Activated naive CD4-positive, alpha-beta T cell treated with anti-CD3 and anti-CD28 coated beads, Interleukin-2, amount 10 ng/mL, durations not matched to agents 7 days and 5 days (primary cell): ENCODE data around the gene CASKIN2.
A peak's percentile ranks its signal among the peaks of the same experiment; 100 is the strongest.

ENCODE experiments used
- CTCF ChIA-PET: fragments of 350-600 bp; sonication (Branson Sonifier 250); formaldehyde crosslinking; loops from one replicate; lab custom pipeline; 2021; ENCODE audit warnings: antibody characterized with exemption; lab: Charles Lee
- DNase-seq: peaks from one replicate; pipeline ENCODE4 v3.0.0-alpha.2; 2020
- H3K27ac Mint-ChIP-seq: one replicate; pipeline ENCODE4 v1.8.0; 2021; ENCODE audit warnings: mild to moderate bottlenecking, moderate library complexity, mixed read lengths
- H3K27me3 Mint-ChIP-seq: one replicate; pipeline ENCODE4 v1.8.0; 2021; ENCODE audit warnings: mild to moderate bottlenecking, mixed read lengths
- H3K36me3 Mint-ChIP-seq: one replicate; pipeline ENCODE4 v1.8.0; 2021; ENCODE audit warnings: mixed read lengths
- H3K4me1 Mint-ChIP-seq: one replicate; pipeline ENCODE4 v1.8.0; 2021; ENCODE audit warnings: mixed read lengths
- H3K4me3 Mint-ChIP-seq: one replicate; pipeline ENCODE4 v1.8.0; 2021; ENCODE audit warnings: mild to moderate bottlenecking, moderate library complexity, mixed read lengths
- H3K9me3 Mint-ChIP-seq: one replicate; pipeline ENCODE4 v1.8.0; 2021; ENCODE audit warnings: mixed read lengths

CASKIN2 gene, protein sequence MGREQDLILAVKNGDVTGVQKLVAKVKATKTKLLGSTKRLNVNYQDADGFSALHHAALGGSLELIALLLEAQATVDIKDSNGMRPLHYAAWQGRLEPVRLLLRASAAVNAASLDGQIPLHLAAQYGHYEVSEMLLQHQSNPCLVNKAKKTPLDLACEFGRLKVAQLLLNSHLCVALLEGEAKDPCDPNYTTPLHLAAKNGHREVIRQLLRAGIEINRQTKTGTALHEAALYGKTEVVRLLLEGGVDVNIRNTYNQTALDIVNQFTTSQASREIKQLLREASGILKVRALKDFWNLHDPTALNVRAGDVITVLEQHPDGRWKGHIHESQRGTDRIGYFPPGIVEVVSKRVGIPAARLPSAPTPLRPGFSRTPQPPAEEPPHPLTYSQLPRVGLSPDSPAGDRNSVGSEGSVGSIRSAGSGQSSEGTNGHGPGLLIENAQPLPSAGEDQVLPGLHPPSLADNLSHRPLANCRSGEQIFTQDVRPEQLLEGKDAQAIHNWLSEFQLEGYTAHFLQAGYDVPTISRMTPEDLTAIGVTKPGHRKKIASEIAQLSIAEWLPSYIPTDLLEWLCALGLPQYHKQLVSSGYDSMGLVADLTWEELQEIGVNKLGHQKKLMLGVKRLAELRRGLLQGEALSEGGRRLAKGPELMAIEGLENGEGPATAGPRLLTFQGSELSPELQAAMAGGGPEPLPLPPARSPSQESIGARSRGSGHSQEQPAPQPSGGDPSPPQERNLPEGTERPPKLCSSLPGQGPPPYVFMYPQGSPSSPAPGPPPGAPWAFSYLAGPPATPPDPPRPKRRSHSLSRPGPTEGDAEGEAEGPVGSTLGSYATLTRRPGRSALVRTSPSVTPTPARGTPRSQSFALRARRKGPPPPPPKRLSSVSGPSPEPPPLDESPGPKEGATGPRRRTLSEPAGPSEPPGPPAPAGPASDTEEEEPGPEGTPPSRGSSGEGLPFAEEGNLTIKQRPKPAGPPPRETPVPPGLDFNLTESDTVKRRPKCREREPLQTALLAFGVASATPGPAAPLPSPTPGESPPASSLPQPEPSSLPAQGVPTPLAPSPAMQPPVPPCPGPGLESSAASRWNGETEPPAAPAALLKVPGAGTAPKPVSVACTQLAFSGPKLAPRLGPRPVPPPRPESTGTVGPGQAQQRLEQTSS (N-terminal part only)

DNA sequence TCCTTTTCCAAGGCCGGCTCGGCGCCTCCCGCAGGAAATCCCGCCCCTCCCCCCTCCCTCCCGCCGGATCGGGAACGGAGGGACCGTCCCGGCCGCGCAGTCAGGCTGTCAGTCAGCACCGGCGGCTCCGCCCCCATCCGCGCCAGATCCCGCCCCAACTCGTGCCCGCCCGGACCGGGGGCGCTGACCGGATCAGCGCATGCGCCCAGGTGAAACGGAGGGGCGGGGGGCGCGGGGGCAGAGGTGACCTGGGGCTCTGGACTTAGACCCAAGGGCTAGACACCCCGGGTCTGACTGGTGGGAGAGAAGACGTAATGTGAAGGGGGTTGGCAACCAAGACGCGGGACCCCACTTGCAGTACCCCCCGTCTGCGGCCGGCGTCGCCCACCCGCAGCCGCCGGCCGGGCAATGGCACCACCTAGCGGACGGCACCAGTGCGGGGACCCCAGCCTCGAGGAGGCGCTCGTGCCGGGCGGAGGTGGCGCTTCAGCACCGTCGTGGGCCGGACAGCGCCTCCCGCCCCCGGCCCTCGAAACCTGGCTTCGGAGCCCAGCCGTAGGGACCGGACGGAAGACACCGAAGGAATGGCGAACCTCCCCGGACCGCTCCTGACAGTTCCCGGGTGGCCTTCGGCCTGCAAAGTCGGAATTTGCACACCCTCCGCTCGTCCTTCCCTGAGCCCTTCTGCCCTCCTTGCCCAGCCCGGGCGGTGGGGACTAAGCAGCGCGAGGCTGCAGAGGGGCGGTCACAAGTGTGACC is at the start of gene CASKIN2:
Gene CASKIN2 (minus strand): TSS at position 42 of the 759 bp plus-strand sequence. CDS start 1,733 bp downstream, outside the sequence.
- CTCF ChIA-PET = interaction anchor here (0.7 to 1.6 kb wide), 7 partner anchors 16 to 93 kb away, joined by 3 to 8 read pairs (median 4); partner anchors contain the start of gene TMEM94
- Mint-ChIP-seq H3K27ac (peak within 1 kb of the TSS; percentile 33), H3K4me3 (peak within 1 kb of the TSS; percentile 66), H3K27me3 (peaks cover 35% of the 10 kb centered on the region), H3K4me1 (peaks cover 28% of the 10 kb centered on the region), H3K36me3 (peaks cover 17% of the 10 kb centered on the region), H3K9me3 (no peaks in the 10 kb centered on the region)
- peak; percentile 87 for DNase-seq

DNA sequence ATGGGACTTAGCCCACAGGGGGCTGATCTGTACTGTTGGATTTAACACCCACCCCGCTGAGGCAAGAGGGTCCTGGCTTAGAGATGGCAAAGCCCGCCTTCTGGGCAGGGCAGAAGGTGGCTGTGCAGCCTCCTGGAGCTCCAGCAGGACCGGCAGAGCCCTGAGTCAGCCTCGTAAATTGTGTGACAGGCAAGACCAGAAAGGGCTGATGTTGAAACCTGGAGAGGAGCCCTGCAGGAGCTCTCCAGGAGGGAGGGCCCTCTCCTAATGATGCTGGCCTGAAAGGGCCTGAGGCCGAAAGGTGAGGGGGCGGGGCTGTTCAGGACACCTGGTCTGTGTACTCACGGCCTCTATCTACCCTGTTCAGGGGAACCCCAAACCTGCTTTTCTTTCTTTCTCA is 49.7 kb upstream of the CASKIN2 start:
- H3K4me1 Mint-ChIP-seq = no peaks in the 10 kb centered on the region
- no peaks in the 10 kb centered on the region for H3K9me3 Mint-ChIP-seq
- DNase-seq = no peak
- CTCF ChIA-PET = no interaction called here
- H3K36me3 Mint-ChIP-seq = no peaks in the 10 kb centered on the region
- H3K4me3 Mint-ChIP-seq = no peak overlapping the region
- no peaks in the 10 kb centered on the region for H3K27me3 Mint-ChIP-seq
- H3K27ac Mint-ChIP-seq = no peak overlapping the region

DNA sequence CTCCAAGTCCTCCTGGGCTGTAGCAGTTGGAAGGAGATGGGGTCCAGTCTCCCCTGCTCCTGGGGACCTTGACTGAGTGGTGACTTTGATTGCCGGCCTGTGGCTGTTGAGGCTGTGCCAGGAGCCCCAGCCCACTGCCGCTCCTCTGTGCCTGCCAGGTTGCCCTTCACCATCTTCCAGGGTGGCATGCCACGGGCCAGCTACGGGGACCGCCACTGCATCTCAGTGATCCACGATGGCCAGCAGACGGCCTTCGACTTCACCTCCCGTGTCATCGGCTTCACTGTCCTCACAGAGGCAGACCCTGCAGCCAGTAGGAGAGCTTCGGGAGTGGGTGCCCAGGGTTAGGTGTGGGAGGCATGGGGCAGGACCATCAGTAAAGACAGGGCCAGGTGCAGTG is 48.9 kb upstream of the CASKIN2 start:
- Mint-ChIP-seq H3K27me3 (no peaks in the 10 kb centered on the region), H3K36me3 (no peaks in the 10 kb centered on the region), H3K4me1 (no peaks in the 10 kb centered on the region), H3K4me3 (no peak overlapping the region), H3K9me3 (no peaks in the 10 kb centered on the region), H3K27ac (no peak overlapping the region)
- CTCF ChIA-PET = no interaction called here
- no peak for DNase-seq

DNA sequence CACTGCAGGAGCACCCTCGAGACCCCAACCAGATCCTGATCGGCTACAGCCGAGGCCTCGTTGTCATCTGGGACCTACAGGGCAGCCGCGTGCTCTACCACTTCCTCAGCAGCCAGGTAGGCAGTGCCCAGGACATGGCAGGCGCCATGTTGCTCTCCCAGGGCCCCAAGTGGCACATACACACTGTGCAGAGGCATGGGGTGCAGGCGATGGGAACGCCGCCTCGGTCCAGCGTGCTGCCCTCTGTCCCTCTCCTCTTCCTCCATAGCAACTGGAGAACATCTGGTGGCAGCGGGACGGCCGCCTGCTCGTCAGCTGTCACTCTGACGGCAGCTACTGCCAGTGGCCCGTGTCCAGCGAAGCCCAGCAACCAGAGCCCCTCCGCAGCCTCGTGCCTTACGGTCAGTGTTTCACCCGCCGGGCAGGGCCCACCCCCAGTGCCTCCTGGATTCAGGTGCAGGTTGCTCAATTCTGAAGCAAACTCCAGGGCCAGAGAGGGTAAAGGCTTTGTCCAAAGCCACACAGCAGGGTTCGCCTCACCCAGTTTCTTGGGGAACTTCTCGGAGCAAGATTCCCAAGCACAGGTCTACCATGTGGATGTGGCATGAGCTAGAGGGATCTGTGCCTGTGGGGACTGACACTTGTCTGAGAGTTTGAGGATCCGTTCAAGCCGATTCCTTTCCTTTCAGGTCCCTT is 47.9 kb upstream of the CASKIN2 start:
- no peak overlapping the region for H3K27ac Mint-ChIP-seq
- no peak for DNase-seq
- no peaks in the 10 kb centered on the region for H3K27me3 Mint-ChIP-seq
- no peak overlapping the region for H3K4me3 Mint-ChIP-seq
- no peaks in the 10 kb centered on the region for H3K4me1 Mint-ChIP-seq
- CTCF ChIA-PET = no interaction called here
- H3K36me3 Mint-ChIP-seq = no peaks in the 10 kb centered on the region
- H3K9me3 Mint-ChIP-seq = no peaks in the 10 kb centered on the region

DNA sequence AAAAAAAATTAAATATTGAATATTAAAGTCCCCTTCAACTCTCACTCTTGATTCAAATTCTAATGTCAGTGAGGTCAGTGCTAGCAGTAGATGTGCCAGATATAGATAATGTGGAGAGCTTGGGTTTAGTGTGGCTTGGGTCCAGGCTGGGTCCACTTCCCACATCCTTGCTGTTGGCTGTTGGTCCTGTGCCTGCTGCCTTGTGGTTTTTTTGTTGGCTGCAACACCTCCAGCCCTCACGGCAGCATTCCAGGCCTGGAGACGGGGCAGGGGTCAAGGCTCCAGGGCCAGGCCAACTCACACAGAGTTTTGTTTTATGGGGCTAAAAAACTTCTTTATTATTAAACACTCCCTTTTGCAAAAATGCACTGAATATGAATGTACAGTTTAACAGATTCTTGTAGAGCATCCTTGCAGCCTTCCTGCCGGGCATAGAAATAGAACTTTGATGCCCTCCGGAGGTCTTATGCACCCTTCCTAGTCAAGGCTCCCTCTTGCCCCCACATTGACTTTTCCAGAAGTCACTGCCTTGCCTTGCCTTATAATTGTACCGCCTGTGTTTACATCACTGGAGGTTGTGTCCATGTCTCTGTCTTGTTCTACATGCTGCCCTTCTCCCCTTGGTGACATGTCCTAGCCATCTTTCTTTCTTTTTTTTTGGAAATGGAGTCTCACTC is 46.7 kb upstream of the CASKIN2 start:
- Mint-ChIP-seq H3K36me3 (no peaks in the 10 kb centered on the region), H3K4me1 (no peaks in the 10 kb centered on the region), H3K27me3 (no peaks in the 10 kb centered on the region), H3K4me3 (no peak overlapping the region), H3K27ac (peak overlapping the region; percentile 65), H3K9me3 (no peaks in the 10 kb centered on the region)
- DNase-seq = no peak
- CTCF ChIA-PET = interaction anchor here (1.3 kb wide), 1 partner anchor 39 kb away, joined by 6 read pairs; no protein-coding TSS in a partner anchor

DNA sequence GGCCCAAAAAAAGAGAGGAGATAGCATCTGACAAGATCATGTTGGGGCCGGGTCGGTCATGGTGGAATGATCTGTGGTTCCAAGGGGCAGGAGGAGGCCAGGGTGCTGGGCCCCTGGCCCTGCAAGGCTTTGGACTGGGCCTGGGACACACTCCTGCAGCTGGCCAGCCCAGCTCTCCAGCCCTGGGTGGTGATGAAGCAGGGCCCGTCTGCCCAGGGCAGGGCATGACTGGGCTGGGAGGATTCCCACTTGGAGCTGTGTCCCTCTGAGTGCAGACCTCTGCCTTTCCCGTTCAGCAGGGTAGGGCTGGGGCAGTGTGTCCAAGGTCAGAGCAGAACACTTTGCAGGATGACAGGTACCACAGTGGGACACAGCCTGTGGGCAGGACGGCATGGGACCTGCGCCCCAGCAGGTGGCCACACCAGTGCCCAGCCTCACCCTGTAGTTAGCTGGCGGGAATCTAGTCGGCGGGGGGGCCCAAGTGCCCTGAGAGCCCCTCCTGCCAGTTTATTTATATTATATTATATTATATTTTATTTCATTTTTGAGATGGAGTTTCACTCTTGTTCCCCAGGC is 44.7 kb upstream of the CASKIN2 start:
- CTCF ChIA-PET = interaction anchor here (1.3 kb wide), 1 partner anchor 20 kb away, joined by 3 read pairs; no protein-coding TSS in a partner anchor
- no peaks in the 10 kb centered on the region for H3K36me3 Mint-ChIP-seq
- H3K4me1 Mint-ChIP-seq = no peaks in the 10 kb centered on the region
- no peaks in the 10 kb centered on the region for H3K27me3 Mint-ChIP-seq
- no peak for DNase-seq
- no peaks in the 10 kb centered on the region for H3K9me3 Mint-ChIP-seq
- H3K4me3 Mint-ChIP-seq = no peak overlapping the region
- H3K27ac Mint-ChIP-seq = no peak overlapping the region

DNA sequence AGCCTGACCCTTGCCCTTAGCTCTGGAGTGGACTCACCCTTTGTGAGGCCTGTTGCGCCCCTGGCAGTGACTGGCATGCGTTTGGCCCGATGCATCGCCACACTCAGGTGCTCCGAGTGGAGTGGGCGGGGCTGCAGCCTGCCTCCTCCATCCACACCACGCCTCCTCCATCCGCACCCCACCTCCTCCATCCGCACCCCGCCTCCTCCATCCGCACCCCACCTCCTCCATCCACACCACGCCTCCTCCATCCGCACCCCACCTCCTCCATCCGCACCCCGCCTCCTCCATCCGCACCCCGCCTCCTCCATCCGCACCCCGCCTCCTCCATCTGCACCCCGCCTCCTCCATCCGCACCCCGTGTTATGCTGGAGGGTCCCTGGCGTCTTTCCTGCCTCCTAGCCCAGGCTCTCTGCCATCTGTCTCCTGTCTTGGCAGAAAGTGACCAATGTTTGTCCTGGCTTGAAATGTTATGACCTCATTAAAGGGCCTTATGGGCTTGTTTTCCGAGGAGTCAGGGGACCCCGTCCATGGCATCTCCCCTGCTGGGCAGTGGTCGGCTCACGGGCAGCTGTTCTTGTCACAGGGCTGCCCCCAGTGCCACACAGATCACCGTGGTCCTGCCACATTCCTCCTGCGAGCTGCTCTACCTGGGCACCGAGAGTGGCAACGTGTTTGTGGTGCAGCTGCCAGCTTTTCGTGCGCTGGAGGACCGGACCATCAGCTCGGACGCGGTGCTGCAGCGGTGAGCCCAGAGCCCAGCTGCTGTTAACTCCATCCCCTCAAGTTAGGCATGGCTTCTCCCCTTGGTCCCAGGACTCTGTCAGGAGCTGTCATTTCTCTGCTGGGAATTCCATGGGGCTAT is 43.6 kb upstream of the CASKIN2 start:
- no peaks in the 10 kb centered on the region for H3K27me3 Mint-ChIP-seq
- no peaks in the 10 kb centered on the region for H3K9me3 Mint-ChIP-seq
- DNase-seq = no peak
- no peaks in the 10 kb centered on the region for H3K36me3 Mint-ChIP-seq
- CTCF ChIA-PET = no interaction called here
- H3K4me3 Mint-ChIP-seq = no peak overlapping the region
- no peak overlapping the region for H3K27ac Mint-ChIP-seq
- H3K4me1 Mint-ChIP-seq = no peaks in the 10 kb centered on the region

DNA sequence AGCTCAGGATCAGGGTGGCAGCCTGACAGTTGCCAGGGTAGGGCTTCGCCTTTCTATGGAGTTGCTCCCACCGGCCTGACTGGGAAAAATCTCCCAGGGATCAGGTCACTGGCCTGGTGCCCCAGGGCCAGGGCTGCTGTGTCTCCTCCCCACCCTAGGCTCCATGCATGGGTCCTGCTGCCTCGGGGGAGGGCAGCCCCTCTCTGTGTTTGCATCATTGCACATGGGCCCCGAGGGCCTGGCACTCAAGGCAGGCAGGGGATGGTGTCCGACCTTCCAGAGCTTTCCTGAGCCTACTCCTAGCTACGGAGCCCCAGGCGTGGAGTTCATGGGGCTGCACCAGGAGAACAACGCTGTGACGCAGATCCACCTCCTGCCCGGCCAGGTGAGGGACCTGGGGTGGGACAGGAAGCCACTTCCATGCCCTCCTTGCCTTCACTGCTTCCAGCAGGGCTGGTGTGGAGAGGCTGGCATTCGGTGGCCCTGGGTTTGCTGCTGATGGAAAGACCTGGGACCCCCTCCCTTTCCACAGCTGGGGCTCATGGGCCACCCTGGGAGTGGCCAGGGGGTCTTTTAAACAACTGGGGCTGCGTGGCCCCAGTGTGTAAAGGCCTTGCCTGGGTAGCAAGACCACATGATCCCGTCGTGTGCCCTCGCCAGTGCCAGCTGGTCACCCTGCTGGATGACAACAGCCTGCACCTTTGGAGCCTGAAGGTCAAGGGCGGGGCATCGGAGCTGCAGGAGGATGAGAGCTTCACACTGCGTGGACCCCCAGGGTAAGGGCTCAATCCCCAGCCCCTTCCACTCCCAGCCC is 42.7 kb upstream of the CASKIN2 start:
- no peak overlapping the region for H3K27ac Mint-ChIP-seq
- no peak overlapping the region for H3K4me3 Mint-ChIP-seq
- DNase-seq = no peak
- H3K27me3 Mint-ChIP-seq = no peaks in the 10 kb centered on the region
- H3K36me3 Mint-ChIP-seq = no peaks in the 10 kb centered on the region
- CTCF ChIA-PET = no interaction called here
- no peaks in the 10 kb centered on the region for H3K9me3 Mint-ChIP-seq
- no peaks in the 10 kb centered on the region for H3K4me1 Mint-ChIP-seq

DNA sequence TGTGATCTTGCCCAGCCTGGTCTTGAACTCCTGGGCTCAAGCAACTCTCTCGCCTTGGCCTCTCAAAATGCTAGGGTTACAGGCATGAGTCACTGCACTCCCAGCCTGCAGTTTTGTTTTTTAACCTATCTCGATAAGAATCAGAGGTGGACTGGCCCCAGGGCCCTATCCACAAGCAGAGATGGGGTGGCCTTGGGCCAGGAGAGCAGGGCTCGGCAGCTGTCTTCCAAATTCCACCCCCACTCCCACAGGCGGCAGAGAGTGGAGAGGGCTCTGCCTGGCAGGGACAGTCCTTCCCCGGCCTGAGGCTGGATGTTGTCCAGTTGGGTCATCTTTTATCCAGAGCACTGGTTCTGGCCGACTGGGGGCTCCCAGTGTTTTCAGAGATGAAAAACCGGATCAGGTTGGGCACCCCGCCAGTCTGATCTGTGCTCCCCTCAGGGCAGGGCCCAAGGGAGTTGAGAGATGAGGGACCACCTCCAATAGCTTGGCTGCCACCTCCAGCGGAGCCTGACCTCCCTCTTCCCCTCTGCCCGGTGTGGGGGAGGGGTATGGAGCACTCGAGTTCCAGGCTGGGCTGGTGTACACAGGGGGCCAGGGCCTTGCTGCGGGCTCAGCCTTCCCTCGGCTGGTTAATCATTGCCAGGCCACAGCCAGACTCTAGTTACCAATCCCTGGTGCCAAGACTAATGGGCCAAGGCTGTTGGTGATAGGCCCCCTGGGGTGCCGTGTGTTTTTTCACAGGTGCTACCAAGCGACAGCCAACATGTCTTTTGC is 41.9 kb upstream of the CASKIN2 start:
- no peak for DNase-seq
- Mint-ChIP-seq H3K9me3 (no peaks in the 10 kb centered on the region), H3K27ac (no peak overlapping the region), H3K4me1 (no peaks in the 10 kb centered on the region), H3K27me3 (no peaks in the 10 kb centered on the region), H3K4me3 (no peak overlapping the region), H3K36me3 (no peaks in the 10 kb centered on the region)
- CTCF ChIA-PET = no interaction called here

DNA sequence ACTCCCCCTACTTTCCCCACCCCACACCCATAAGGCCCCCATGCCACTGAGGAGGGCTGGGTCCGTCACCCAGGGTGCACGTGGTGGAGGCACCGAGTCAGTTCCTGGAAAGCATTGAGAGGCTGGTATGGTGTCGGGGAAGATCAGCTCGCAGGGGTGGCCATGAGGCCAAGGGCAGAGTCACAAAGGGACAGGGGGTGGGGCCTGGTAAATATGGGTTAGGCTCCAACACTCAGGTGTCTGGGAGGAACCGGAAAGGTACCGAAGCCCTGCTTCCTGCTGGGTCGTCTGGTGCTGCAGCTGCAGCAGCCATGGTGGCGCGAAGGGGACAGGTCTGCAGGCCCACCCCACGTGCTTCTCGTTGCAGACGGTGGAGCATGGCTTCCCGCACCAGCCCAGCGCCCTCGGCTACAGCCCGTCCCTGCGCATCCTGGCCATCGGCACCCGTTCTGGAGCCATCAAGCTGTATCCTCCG is 40.4 kb upstream of the CASKIN2 start:
- no peaks in the 10 kb centered on the region for H3K27me3 Mint-ChIP-seq
- H3K4me3 Mint-ChIP-seq = no peak overlapping the region
- no peaks in the 10 kb centered on the region for H3K9me3 Mint-ChIP-seq
- no peak overlapping the region for H3K27ac Mint-ChIP-seq
- CTCF ChIA-PET = no interaction called here
- DNase-seq = no peak
- no peaks in the 10 kb centered on the region for H3K4me1 Mint-ChIP-seq
- H3K36me3 Mint-ChIP-seq = no peaks in the 10 kb centered on the region
